ENCODE measurements around the gene IFI27.

IFI27 gene

DNA sequence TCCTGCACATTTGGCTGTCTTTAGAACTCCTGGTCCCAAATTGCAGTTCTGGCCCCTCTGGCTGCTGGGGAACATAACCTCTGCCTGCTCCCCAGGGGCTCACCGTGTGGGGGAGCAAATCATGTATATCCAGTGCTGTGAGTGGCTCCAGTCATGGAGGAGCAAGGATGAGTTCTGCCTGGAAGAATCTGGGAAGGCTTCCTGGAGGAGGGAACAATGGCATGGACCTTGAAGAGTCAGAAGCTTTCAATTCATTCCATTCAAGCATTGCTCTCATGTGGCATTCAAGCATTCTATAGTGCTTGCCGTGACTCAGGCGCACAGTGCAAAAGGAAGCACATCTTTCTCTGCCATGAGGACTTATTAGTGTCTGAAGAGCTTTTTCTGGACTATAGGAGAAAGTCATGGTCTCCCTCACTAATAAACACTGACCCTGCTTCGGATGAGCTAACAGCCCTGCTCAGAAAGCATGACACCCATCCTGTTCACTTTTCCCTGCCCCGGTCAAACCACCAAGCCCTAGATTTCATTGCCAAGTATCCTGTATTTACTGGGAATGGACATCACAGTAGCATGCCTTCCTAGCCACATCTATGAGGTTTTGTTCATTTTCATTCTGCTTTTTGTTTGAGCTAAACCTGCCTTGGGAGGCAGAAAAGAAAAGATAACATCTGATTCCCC is 3.5 kb downstream of the IFI27 start:
- peaks cover 3% of the 10 kb centered on the region; the same call in 1 of the 2 replicates for H3K4me1 ChIP-seq (ENCODE audit: control insufficient read depth, insufficient read depth, low read length)
- TF ChIP-seq HOXA7 (CRISPR knock-in tag; IDR thresholded peaks at IDR 0.05; ENCODE audit: borderline replicate concordance) (no peak), GLIS1 (tag by site-specific recombination; IDR thresholded peaks at IDR 0.05) (peak; percentile 82), BCL11A (tag by site-specific recombination; IDR thresholded peaks at IDR 0.05; ENCODE audit: low read depth) (no peak)
- H3K9me3 ChIP-seq (ENCODE audit: control insufficient read depth, insufficient read depth, low read depth, low read length), result no peaks in the 10 kb centered on the region
- no peak overlapping the region for H3K27ac ChIP-seq (ENCODE audit: extremely low read depth, low read depth, low read length)
- H3K36me3 ChIP-seq (ENCODE audit: control insufficient read depth in 2 of 2, insufficient read depth in 1 of 2, low read length in 2 of 2), result no peaks in the 10 kb centered on the region
- POLR2A ChIA-PET, result no interaction called here
- CTCF ChIA-PET, result interaction anchor here (0.5 to 1.4 kb wide), 5 partner anchors 11 to 280 kb away, joined by 3 to 7 read pairs (median 3); no protein-coding TSS in a partner anchor
- H3K4me3 ChIP-seq (ENCODE audit: low read depth, low read length), result no peak overlapping the region

DNA sequence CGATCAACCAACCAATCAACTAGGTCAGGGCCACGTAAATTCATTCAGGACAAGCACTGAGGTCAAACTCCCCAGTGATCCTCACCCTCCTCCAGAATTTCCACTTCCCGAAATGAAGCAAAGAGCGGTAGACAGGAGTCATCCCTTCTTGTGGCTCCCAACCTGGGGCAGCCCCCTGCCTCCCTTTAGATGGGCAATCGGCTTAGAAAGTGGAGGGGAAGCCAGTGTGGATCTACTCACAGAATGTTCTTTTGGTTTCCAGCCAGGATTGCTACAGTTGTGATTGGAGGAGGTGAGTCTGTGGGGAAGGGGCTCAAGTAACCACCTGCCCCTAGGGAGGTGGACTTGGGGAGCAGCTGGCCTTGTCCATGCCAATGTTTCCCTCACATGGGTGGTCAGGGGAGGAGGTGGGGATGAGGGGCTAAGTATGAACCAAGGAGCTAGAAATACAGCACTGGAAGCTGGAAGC is 4.1 kb downstream of the IFI27 start:
- Histone ChIP-seq H3K27ac (ENCODE audit: extremely low read depth, low read depth, low read length) (no peak overlapping the region), H3K4me1 (ENCODE audit: control insufficient read depth, insufficient read depth, low read length) (peaks cover 3% of the 10 kb centered on the region; the same call in 1 of the 2 replicates), H3K36me3 (ENCODE audit: control insufficient read depth in 2 of 2, insufficient read depth in 1 of 2, low read length in 2 of 2) (no peaks in the 10 kb centered on the region), H3K4me3 (ENCODE audit: low read depth, low read length) (no peak overlapping the region), H3K9me3 (ENCODE audit: control insufficient read depth, insufficient read depth, low read depth, low read length) (no peaks in the 10 kb centered on the region)
- POLR2A ChIA-PET, result no interaction called here
- no peak for TF ChIP-seq ZNF571 (tag by site-specific recombination; IDR thresholded peaks at IDR 0.05)
- TF ChIP-seq, protein P1, sequence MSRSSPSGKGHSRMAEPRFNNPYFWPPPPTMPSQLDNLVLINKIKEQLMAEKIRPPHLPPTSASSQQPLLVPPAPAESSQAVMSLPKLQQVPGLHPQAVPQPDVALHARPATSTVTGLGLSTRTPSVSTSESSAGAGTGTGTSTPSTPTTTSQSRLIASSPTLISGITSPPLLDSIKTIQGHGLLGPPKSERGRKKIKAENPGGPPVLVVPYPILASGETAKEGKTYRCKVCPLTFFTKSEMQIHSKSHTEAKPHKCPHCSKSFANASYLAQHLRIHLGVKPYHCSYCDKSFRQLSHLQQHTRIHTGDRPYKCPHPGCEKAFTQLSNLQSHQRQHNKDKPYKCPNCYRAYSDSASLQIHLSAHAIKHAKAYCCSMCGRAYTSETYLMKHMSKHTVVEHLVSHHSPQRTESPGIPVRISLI (tag by site-specific recombination; IDR thresholded peaks at IDR 0.05), result no peak
- TF ChIP-seq ZNF777 (tag by site-specific recombination; IDR thresholded peaks at IDR 0.05; ENCODE audit: borderline replicate concordance), result no peak
- no peak for TF ChIP-seq FEZF1 (tag by site-specific recombination; IDR thresholded peaks at IDR 0.05)
- TF ChIP-seq, protein P2, sequence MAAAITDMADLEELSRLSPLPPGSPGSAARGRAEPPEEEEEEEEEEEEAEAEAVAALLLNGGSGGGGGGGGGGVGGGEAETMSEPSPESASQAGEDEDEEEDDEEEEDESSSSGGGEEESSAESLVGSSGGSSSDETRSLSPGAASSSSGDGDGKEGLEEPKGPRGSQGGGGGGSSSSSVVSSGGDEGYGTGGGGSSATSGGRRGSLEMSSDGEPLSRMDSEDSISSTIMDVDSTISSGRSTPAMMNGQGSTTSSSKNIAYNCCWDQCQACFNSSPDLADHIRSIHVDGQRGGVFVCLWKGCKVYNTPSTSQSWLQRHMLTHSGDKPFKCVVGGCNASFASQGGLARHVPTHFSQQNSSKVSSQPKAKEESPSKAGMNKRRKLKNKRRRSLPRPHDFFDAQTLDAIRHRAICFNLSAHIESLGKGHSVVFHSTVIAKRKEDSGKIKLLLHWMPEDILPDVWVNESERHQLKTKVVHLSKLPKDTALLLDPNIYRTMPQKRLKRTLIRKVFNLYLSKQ (tag by site-specific recombination; IDR thresholded peaks at IDR 0.05; ENCODE audit: borderline replicate concordance), result no peak
- TF ChIP-seq ZNF140 (tag by site-specific recombination; IDR thresholded peaks at IDR 0.05), result no peak
- TF ChIP-seq ZNF626 (tag by site-specific recombination; IDR thresholded peaks at IDR 0.05), result no peak
- TF ChIP-seq, protein P3, sequence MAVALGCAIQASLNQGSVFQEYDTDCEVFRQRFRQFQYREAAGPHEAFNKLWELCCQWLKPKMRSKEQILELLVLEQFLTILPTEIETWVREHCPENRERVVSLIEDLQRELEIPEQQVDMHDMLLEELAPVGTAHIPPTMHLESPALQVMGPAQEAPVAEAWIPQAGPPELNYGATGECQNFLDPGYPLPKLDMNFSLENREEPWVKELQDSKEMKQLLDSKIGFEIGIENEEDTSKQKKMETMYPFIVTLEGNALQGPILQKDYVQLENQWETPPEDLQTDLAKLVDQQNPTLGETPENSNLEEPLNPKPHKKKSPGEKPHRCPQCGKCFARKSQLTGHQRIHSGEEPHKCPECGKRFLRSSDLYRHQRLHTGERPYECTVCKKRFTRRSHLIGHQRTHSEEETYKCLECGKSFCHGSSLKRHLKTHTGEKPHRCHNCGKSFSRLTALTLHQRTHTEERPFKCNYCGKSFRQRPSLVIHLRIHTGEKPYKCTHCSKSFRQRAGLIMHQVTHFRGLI (tag by site-specific recombination; IDR thresholded peaks at IDR 0.05), result no peak
- no peak for TF ChIP-seq ZNF211 (tag by site-specific recombination; IDR thresholded peaks at IDR 0.05; ENCODE audit: low read depth)
- no peak for TF ChIP-seq EGR2 (tag by site-specific recombination; IDR thresholded peaks at IDR 0.05; ENCODE audit: low read depth)
- no peak for TF ChIP-seq ZNF169 (tag by site-specific recombination; IDR thresholded peaks at IDR 0.05)
- TF ChIP-seq, protein P4, sequence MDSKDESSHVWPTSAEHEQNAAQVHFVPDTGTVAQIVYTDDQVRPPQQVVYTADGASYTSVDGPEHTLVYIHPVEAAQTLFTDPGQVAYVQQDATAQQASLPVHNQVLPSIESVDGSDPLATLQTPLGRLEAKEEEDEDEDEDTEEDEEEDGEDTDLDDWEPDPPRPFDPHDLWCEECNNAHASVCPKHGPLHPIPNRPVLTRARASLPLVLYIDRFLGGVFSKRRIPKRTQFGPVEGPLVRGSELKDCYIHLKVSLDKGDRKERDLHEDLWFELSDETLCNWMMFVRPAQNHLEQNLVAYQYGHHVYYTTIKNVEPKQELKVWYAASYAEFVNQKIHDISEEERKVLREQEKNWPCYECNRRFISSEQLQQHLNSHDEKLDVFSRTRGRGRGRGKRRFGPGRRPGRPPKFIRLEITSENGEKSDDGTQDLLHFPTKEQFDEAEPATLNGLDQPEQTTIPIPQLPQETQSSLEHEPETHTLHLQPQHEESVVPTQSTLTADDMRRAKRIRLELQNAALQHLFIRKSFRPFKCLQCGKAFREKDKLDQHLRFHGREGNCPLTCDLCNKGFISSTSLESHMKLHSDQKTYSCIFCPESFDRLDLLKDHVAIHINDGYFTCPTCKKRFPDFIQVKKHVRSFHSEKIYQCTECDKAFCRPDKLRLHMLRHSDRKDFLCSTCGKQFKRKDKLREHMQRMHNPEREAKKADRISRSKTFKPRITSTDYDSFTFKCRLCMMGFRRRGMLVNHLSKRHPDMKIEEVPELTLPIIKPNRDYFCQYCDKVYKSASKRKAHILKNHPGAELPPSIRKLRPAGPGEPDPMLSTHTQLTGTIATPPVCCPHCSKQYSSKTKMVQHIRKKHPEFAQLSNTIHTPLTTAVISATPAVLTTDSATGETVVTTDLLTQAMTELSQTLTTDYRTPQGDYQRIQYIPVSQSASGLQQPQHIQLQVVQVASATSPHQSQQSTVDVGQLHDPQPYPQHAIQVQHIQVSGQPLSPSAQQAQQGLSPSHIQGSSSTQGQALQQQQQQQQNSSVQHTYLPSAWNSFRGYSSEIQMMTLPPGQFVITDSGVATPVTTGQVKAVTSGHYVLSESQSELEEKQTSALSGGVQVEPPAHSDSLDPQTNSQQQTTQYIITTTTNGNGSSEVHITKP (tag by site-specific recombination; IDR thresholded peaks at IDR 0.05), result no peak
- no peak for TF ChIP-seq ZNF112 (tag by site-specific recombination; IDR thresholded peaks at IDR 0.05)
- TF ChIP-seq ZNF610 (tag by site-specific recombination; IDR thresholded peaks at IDR 0.05; ENCODE audit: borderline replicate concordance), result no peak
- TF ChIP-seq ZNF707 (tag by site-specific recombination; IDR thresholded peaks at IDR 0.05), result no peak
- TF ChIP-seq, protein P5, sequence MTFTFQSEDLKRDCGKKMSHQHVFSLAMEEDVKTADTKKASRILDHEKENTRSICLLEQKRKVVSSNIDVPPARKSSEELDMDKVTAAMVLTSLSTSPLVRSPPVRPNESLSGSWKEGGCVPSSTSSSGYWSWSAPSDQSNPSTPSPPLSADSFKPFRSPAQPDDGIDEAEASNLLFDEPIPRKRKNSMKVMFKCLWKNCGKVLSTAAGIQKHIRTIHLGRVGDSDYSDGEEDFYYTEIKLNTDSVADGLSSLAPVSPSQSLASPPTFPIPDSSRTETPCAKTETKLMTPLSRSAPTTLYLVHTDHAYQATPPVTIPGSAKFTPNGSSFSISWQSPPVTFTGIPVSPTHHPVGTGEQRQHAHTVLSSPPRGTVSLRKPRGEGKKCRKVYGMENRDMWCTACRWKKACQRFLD (tag by site-specific recombination; IDR thresholded peaks at IDR 0.05), result no peak
- no peak for TF ChIP-seq ZNF221 (tag by site-specific recombination; IDR thresholded peaks at IDR 0.05; ENCODE audit: borderline replicate concordance)
- CTCF ChIA-PET, result interaction anchor here (0.7 to 1.4 kb wide), 3 partner anchors 10 to 18 kb away, joined by 3 to 7 read pairs (median 3); partner anchors contain the start of gene IFI27L2

Data from HEK293 (cell line).